ES-I3 (cell line): ENCODE results near the gene AQP9.

Source experiments
- H3K36me3 ChIP-seq: 2 replicates; pipeline ENCODE4 v1.6.1; 2013; ENCODE audit warnings: mild to moderate bottlenecking, low read length, control low read depth, moderate library complexity; ENCODE audit not compliant: insufficient read depth
- H3K4me1 ChIP-seq: 2 replicates; pipeline ENCODE4 v1.6.1; 2013; ENCODE audit warnings: mild to moderate bottlenecking, control low read depth, low read length; ENCODE audit not compliant: insufficient read depth
- H3K9ac ChIP-seq: 2 replicates; pipeline ENCODE4 v1.6.1; 2013; ENCODE audit warnings: low read depth, mild to moderate bottlenecking, low read length, moderate library complexity
- H3K9me3 ChIP-seq: 2 replicates; pipeline ENCODE4 v1.6.1; 2013; ENCODE audit warnings: mild to moderate bottlenecking, low read length, moderate library complexity; ENCODE audit not compliant: control insufficient read depth, insufficient read depth

The AQP9 gene

GRCh38 chr15:58124585-58124984 is 13.6 kb upstream of the AQP9 start:
- Histone ChIP-seq H3K9ac (no peak overlapping the region), H3K4me1 (no peaks in the 10 kb centered on the region), H3K9me3 (no peaks in the 10 kb centered on the region), H3K36me3 (no peaks in the 10 kb centered on the region)

GRCh38 chr15:58125333-58125732 is 12.8 kb upstream of the AQP9 start:
- no peaks in the 10 kb centered on the region for H3K36me3 ChIP-seq
- H3K9ac ChIP-seq = no peak overlapping the region
- H3K4me1 ChIP-seq = no peaks in the 10 kb centered on the region
- no peaks in the 10 kb centered on the region for H3K9me3 ChIP-seq

- no peaks in the 10 kb centered on the region; the same call in 1 of the 2 replicates for H3K4me1 ChIP-seq
- H3K9me3 ChIP-seq = no peaks in the 10 kb centered on the region
- no peaks in the 10 kb centered on the region for H3K36me3 ChIP-seq
- no peak overlapping the region for H3K9ac ChIP-seq
These were observed 3.3 kb upstream of the AQP9 start for GRCh38 chr15:58134886-58135285.

GRCh38 chr15:58135511-58136174 is 2.5 kb upstream of the AQP9 start:
- Histone ChIP-seq H3K9ac (no peak overlapping the region), H3K4me1 (no peaks in the 10 kb centered on the region; the same call in 1 of the 2 replicates), H3K9me3 (no peaks in the 10 kb centered on the region), H3K36me3 (no peaks in the 10 kb centered on the region)

- Histone ChIP-seq H3K36me3 (no peaks in the 10 kb centered on the region), H3K9me3 (no peaks in the 10 kb centered on the region), H3K9ac (no peak overlapping the region), H3K4me1 (no peaks in the 10 kb centered on the region; the same call in 1 of the 2 replicates)
These were observed 1.4 kb upstream of the AQP9 start for GRCh38 chr15:58136731-58137130.

GRCh38 chr15:58137686-58138085 is 495 bp upstream of the AQP9 start:
- Histone ChIP-seq H3K4me1 (no peaks in the 10 kb centered on the region; the same call in 1 of the 2 replicates), H3K36me3 (no peaks in the 10 kb centered on the region), H3K9ac (no peak overlapping the region), H3K9me3 (no peaks in the 10 kb centered on the region)

- Histone ChIP-seq H3K9me3 (no peaks in the 10 kb centered on the region), H3K36me3 (no peaks in the 10 kb centered on the region), H3K9ac (no peak overlapping the region), H3K4me1 (no peaks in the 10 kb centered on the region; the same call in 1 of the 2 replicates)
These were observed 1.3 kb downstream of the AQP9 start for GRCh38 chr15:58139276-58139988.

GRCh38 chr15:58139989-58140522 is 1.9 kb downstream of the AQP9 start:
- H3K4me1 ChIP-seq = no peaks in the 10 kb centered on the region; the same call in 1 of the 2 replicates
- no peaks in the 10 kb centered on the region for H3K9me3 ChIP-seq
- H3K36me3 ChIP-seq = no peaks in the 10 kb centered on the region
- no peak overlapping the region for H3K9ac ChIP-seq

GRCh38 chr15:58141894-58142293 is 3.7 kb downstream of the AQP9 start:
- no peaks in the 10 kb centered on the region for H3K36me3 ChIP-seq
- H3K9me3 ChIP-seq = no peaks in the 10 kb centered on the region
- H3K9ac ChIP-seq = no peak overlapping the region
- no peaks in the 10 kb centered on the region; the same call in 1 of the 2 replicates for H3K4me1 ChIP-seq

- no peaks in the 10 kb centered on the region; the same call in 1 of the 2 replicates for H3K4me1 ChIP-seq
- H3K36me3 ChIP-seq = no peaks in the 10 kb centered on the region
- H3K9ac ChIP-seq = no peak overlapping the region
- no peaks in the 10 kb centered on the region for H3K9me3 ChIP-seq
These were observed 4.8 kb downstream of the AQP9 start for GRCh38 chr15:58142827-58143461.

GRCh38 chr15:58145606-58146005 is 7.4 kb downstream of the AQP9 start:
- Histone ChIP-seq H3K9ac (no peak overlapping the region), H3K9me3 (no peaks in the 10 kb centered on the region)

GRCh38 chr15:58146211-58146610 is 8.0 kb downstream of the AQP9 start:
- no peaks in the 10 kb centered on the region for H3K36me3 ChIP-seq
- H3K4me1 ChIP-seq = no peaks in the 10 kb centered on the region
- H3K9ac ChIP-seq = no peak overlapping the region
- no peaks in the 10 kb centered on the region for H3K9me3 ChIP-seq

More at GRCh38 chr15:58145606-58146005, 7.4 kb downstream of the AQP9 start:
- H3K36me3 ChIP-seq = no peaks in the 10 kb centered on the region
- no peaks in the 10 kb centered on the region for H3K4me1 ChIP-seq

- Histone ChIP-seq H3K36me3 (no peaks in the 10 kb centered on the region), H3K9me3 (no peaks in the 10 kb centered on the region), H3K9ac (no peak overlapping the region), H3K4me1 (no peaks in the 10 kb centered on the region)
These were observed 8.6 kb downstream of the AQP9 start for GRCh38 chr15:58146749-58147148.

GRCh38 chr15:58147171-58147611 is 9.0 kb downstream of the AQP9 start:
- H3K9me3 ChIP-seq = no peaks in the 10 kb centered on the region
- no peak overlapping the region for H3K9ac ChIP-seq
- no peaks in the 10 kb centered on the region for H3K36me3 ChIP-seq
- no peaks in the 10 kb centered on the region for H3K4me1 ChIP-seq
